Measurements from ENCODE around the gene CIAO2A. TPM values are rescaled to one million over a fixed set of nuclear protein-coding genes. Genes with fewer than 3 reads are reported as not detected.
A peak's percentile ranks its signal among the peaks of the same experiment; 100 is the strongest.
"Not testable (repeated sequence)": the region's sequence is repeated elsewhere in the genome, so short reads cannot be mapped to it uniquely, and the experiment has no call there.

CIAO2A gene
- polyA plus RNA-seq (2013, experiment 1 of 2; ENCODE audit: insufficient read length), result 34.2 TPM
- polyA plus RNA-seq (2013, experiment 2 of 2; ENCODE audit: insufficient read length), result 37.2 TPM

DNA sequence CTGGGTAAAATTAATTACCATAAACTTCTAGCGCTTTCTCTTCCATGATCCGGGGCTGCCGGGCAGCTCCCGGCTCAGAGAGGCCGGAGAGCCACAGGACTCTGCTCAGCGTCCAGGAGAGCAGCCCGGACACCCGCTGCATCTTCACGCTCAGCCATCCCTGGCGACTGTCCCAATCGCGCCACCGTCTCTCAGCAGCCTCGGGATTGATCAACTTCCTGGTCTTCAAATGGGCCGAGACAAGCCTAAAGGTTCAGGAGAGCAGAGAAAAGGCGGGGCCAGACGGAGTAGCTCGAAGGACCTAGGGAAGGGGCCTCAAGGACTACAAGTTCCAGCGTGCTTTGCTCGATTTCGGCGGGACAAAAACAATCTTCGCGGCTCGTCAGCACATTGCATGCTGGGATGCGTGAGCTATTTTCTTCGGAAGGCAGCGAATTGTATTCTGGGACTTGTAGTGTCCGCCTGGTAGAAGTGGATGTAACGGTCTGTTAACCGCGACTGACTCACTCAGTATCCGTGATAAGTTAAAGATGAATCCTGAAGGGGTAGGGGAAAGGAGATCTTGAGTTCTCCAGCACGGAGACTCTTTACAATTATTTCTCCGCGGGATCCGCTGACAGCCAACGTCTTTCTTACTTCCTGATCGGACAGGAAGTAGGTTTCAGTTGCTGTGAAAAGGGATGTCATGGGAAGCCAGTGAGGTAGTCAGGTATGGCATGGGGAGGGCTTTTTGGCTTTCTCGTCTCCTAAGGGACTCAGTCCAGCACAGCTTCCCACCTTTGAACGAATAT, at the start of gene CIAO2A:
CIAO2A (minus strand) TSS at position 212 of the 791 bp plus-strand sequence; CDS start at position 142, 70 bp downstream.
- DNase-seq, result peak; percentile 99

GRCh38 chr15:64143276-64143675, 49.6 kb upstream of the CIAO2A start:
- no peak for DNase-seq

GRCh38 chr15:64141798-64142512, 48.3 kb upstream of the CIAO2A start:
- DNase-seq, result no peak

DNA sequence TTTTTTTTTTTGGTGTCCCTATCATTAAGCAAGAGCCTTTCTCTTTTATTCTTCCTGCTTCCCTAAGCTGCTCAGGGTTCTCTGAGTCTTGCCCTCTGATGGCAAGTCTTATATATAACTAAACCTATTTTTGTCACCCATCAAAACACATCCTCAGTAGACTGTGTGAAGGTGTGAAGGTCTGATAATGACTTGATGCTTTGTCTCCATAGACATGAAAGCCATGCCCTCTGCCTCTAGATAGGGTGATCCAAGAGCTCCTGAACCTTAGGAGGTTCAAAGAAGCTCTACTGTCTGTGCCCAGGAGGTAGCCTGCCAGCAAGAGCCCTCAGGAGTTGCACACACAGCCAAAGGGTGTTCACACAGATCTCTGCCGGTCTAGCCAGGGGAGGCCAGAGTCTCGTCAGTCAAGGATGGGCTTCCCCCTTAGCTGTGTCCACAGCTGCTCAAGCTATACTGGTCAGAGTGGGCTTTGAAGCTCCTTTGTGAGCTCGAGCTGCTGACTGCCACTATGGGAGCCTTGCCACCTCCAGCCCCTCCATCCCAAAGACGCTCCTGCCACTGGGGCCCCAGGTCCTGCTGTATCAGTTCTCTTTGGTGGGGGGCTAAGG, 44.8 kb upstream of the CIAO2A start:
- DNase-seq, result no peak

GRCh38 chr15:64137226-64137833, 43.7 kb upstream of the CIAO2A start:
- no peak for DNase-seq

GRCh38 chr15:64136347-64136746, 42.7 kb upstream of the CIAO2A start:
- DNase-seq, result no peak

DNA sequence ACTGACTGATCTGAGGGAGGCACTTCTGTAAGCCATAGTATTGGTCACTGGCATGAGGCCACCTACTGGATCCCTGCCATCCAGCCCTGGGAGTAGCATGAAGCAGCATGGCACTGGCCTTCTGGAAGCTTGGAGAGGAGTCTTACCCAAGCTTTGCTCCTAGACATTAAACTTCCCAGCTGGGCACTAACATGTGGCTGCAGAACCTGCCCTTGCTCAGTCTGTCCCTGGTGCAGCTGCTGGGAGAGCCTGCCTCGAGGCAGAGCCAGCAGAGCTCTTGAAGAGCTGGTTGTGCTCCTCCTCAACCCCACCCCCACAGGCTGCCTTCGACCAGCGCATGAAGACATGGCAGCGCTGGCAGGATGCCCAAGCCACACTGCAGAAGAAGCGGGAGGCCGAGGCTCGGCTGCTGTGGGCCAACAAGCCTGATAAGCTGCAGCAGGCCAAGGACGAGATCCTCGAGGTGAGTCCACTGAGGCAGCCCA, 40.7 kb upstream of the CIAO2A start:
- DNase-seq, result peak; percentile 32

DNA sequence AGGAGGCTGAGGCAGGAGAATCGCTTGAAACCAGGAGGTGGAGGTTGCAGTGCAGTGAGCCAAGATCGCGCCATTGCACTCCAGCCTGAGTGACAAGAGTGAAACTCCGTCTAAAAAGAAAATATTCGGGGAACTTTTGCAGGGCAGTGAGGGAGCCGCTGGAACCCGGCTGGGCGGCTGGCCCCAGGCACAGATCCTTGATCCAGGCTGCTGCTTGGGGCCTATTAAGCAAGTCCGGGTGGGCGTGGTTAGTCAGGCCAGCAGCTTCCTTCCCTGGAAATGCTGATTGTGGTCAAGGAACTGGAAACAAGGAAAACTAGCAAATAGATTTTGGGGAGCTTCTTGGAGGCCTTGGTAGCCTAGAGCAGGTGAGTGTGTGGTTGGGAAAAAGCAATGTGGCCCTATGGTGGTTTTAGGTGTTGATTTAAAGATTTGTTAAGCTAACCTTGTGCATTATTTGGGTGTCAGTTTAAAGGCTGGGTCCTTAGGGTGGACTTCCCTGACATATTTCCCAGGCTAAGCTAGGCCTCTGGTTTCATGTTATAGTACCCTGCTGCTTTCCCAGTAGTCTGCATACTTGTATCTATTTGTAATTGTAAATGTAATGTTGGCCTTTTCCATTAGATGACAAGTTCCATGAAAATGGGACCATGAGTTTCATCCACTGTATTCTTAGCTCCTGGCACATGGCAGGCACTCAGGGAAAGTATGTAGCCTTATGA, 40.1 kb upstream of the CIAO2A start:
- DNase-seq, result no peak

DNA sequence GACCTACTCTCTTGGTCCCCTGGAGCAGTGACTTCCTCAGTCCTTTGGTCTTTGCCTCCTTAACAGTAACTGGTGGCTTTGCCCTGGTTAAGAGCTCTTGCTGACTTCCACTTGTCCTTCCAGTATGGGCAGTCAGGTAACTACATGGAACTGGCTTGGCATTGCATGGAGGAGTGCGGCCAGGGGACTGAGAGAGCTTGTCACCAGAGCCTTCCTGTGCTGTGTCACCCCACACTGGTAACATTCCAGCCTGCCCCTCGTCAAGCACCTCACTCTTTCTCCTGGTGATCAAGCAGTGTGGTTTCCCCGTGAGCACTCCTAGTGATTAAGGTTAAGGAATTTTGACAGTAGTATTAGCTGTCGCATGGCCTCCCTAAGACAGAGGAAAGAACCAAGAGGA, 38.6 kb upstream of the CIAO2A start:
- DNase-seq, result no peak

- no peak for DNase-seq
Measured at GRCh38 chr15:64131547-64131946, 37.9 kb upstream of the CIAO2A start.

DNA sequence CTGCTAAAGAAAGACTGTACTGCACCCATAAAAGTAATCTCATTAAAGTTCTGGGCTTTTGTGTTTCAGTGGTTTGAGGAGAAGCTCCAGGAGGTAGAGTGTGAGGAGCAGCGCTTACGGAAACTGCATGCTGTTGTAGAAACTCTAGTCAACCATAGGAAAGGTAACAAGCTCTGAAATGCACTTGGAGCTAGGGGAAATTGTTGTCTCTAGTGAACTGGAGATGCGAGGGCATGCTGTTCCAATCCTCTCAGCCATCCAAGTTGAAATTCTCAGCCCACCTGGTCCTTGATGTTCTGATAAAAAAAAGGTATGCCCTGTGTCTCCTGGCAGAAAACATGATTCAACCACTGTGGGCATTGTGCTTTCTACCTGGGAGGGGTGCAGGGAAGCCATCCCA, 36.5 kb upstream of the CIAO2A start:
- no peak for DNase-seq

GRCh38 chr15:64127521-64128270, 34.1 kb upstream of the CIAO2A start:
- DNase-seq, result no peak

DNA sequence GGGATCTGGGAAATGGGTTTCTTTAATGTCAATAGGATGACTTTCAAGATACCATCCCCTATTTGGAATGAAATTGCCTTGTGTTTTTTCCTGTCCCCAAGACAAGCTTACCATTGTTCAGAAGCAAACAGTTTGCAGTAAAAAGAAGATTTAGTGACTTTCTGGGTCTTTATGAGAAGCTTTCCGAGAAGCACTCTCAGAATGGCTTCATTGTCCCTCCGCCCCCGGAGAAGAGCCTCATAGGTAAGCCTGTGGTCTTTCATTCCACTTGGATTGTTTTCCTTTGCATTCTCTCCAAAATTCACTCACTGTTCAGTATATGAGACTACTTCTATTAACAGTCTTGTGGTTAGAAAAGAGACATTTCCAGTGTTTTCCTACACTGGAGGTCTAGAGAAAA, 32.3 kb upstream of the CIAO2A start:
- DNase-seq, result no peak

DNA sequence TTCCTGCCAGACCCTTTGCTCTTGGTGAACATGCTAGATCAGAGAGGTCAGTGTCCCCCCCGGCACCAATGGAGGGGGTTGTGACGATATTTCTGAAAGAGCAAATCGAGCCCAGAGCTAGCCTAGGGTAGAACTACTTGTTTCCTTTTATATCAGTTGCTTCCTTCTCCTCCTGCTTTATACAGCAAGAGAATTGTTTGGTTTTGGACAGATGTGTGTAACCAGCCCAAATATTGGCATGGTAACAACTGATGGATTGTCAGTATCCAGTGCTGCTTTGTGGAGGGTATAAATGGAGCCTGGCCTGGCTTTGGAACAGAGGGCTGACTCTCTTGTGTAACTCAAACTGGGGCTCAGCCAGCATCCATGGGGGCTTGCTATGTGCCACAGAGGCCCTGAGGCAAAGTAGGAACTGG, 29.3 kb upstream of the CIAO2A start:
- no peak for DNase-seq

GRCh38 chr15:64122444-64122843, 28.8 kb upstream of the CIAO2A start:
- no peak for DNase-seq

DNA sequence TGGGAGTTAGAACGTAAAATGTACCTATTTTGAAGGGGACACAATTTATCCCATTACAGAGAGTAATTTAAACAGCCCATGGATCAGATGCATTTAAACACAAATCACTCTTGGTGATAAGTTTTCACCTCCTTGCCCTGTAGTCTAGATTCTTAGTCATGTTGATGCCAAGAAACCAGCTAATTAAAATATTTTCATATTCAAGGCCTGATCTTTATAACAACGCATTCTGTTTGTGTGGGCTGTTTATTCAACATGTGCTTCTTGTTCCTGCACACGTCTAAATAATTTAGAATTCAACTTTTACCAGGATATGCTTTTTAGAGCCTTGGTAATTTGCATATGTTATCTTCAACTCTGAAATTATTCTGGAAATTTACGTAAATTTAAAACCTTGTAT, 28.0 kb upstream of the CIAO2A start:
- DNase-seq, result no peak

- DNase-seq, result not testable (repeated sequence)
Measured at GRCh38 chr15:64120322-64120721, 26.7 kb upstream of the CIAO2A start.

DNA sequence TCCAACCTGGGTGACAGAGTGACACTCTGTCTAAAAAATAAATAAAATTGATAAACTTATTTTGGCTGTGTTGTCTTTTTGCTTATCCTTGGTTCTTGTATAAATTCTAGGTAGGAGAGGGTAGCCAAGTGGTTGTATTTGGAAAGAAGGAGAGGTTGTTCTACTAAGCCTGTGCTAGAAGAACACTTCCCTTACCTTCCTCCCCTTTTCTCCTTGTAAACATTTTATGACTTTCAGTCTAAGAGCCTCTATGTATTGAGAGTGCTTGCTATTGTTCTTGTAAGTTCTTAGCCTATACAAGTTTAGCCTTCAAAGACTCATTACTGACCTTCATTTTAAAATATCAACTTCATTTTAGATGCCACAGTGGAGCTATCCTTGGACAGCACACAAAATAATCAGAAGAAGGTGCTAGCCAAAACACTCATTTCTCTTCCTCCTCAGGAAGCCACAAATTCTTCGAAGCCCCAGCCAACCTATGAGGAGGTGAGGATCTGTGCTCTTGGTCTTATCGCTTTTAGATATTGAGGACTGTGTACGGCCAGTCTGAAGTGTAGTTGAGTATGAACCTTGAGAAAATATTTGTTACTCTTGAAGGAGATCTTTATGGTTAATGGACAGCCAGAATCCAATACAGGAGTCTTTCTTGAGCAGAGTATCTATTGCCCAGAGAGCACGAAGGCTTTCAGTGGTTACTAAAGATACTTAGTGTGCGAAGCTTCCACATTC, 24.3 kb upstream of the CIAO2A start:
- no peak for DNase-seq

GRCh38 chr15:64112904-64113303, 19.3 kb upstream of the CIAO2A start:
- DNase-seq, result peak; percentile 53

DNA sequence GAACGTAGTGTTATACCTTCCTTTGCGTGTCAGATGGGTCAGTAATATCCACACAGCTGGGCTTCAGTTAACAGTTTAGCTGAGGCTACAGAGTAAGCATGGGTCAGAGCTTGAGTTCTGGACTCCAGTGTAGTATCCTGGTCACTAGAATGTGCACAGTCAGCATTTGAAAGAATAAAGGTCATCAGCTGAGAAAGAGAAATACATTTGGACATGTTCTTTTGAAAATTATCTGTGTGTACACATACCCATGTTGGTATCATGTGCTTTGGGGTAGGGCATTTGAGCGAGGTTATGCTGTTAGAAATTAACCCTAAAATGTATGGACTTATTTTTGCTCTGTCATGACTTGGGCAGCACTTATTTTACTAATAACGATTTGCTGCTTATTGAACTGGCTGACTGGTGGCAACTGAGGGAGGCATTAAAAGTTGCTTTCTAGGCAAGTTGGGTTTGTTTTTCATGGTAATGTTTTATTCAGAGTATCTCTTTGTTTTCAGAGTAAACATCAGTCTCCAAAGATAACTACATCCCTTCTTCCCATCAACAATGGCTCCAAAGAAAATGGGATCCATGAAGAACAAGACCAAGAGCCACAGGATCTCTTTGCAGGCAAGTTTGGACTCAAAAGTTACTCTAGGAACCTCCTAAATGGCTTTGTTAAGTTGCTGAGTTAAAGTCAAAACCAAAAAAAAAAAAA, 18.6 kb upstream of the CIAO2A start:
- DNase-seq, result no peak

Measured in fibroblast of skin of scalp (primary cell).